Measurements from ENCODE around the gene ERI3. TPM values are rescaled to one million over a fixed set of nuclear protein-coding genes. Genes with fewer than 3 reads are reported as not detected.

ERI3 gene
- polyA plus RNA-seq, 1 donor from 2014 or later: 92.5 TPM

DNA sequence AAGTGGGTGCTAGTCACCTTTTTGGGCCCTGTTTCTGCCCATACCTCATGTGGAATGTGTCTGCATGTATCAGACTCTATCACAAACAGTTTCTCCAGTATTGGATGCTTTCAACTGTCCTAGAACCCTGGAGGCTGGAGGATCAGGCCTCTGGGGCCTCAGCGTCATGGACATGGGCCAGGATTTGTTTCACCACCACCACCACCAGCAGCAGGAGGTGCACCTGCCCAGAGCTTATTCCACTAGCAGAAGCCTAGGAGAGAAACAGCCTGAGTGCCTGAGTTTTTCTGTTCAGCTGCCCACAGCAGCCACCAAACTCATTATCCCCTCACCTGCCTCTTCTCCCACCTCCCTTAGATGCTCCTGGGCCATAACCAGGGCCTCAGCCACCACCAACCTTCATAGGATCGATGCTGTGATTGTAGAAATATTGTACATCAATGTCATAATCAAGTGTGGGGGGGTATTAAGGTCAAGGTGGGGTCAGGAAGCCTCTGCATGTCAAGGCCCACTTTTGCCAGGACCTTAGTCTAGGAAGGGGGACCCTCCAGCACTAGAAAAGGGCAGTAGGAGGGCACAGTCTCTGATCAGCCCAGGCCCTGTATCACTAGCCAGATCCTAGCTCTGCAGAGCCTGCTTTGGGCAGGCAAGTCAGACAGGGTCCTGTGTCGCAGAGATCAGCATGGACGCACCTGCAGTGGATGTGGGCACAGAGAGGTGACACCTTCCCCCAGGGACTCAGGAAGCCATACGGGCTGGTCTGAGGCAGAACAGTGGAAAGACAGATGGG, 132.5 kb downstream of the ERI3 start:
- no peaks in the 10 kb centered on the region for H3F3A ChIP-seq (ENCODE audit: insufficient read depth, low read length, poor library complexity, severe bottlenecking)
- H3K4me3 ChIP-seq (ENCODE audit: low read length): no peak overlapping the region
- H3K9me3 ChIP-seq (ENCODE audit: low read length): no peaks in the 10 kb centered on the region
- no peaks in the 10 kb centered on the region for H3K79me2 ChIP-seq (replicated peaks; ENCODE audit: insufficient read depth, low read length)
- H3K27ac ChIP-seq (ENCODE audit: low read length): no peak overlapping the region
- H3K9ac ChIP-seq (ENCODE audit: low read length): no peak overlapping the region
- H3K4me2 ChIP-seq (ENCODE audit: low read length): no peak overlapping the region
- H2AFZ ChIP-seq (ENCODE audit: low read depth, low read length): no peak overlapping the region
- H3K27me3 ChIP-seq (ENCODE audit: insufficient read depth, low read depth, low read length): no peaks in the 10 kb centered on the region
- no peaks in the 10 kb centered on the region for H3K9me2 ChIP-seq (ENCODE audit: insufficient read depth, low read length)
- TF ChIP-seq, protein P1, sequence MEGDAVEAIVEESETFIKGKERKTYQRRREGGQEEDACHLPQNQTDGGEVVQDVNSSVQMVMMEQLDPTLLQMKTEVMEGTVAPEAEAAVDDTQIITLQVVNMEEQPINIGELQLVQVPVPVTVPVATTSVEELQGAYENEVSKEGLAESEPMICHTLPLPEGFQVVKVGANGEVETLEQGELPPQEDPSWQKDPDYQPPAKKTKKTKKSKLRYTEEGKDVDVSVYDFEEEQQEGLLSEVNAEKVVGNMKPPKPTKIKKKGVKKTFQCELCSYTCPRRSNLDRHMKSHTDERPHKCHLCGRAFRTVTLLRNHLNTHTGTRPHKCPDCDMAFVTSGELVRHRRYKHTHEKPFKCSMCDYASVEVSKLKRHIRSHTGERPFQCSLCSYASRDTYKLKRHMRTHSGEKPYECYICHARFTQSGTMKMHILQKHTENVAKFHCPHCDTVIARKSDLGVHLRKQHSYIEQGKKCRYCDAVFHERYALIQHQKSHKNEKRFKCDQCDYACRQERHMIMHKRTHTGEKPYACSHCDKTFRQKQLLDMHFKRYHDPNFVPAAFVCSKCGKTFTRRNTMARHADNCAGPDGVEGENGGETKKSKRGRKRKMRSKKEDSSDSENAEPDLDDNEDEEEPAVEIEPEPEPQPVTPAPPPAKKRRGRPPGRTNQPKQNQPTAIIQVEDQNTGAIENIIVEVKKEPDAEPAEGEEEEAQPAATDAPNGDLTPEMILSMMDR (IDR thresholded peaks at IDR 0.05; ENCODE audit: poor library complexity, severe bottlenecking): no peak
- TF ChIP-seq MXI1 (conservative IDR thresholded peaks at IDR 0.05; ENCODE audit: poor library complexity, severe bottlenecking) (no peak), SMC3 (conservative IDR thresholded peaks at IDR 0.05; ENCODE audit: poor library complexity) (no peak), POLR2AphosphoS5 (IDR thresholded peaks at IDR 0.05) (no peak), EP300 (conservative IDR thresholded peaks at IDR 0.05; ENCODE audit: poor library complexity, severe bottlenecking) (no peak), EZH2 (IDR thresholded peaks at IDR 0.05; ENCODE audit: borderline replicate concordance, insufficient read depth, low read length, poor library complexity, severe bottlenecking) (no peak), RAD21 (conservative IDR thresholded peaks at IDR 0.05) (no peak), TAF1 (IDR thresholded peaks at IDR 0.05; ENCODE audit: low read depth) (no peak)
- TF ChIP-seq, protein P2, sequence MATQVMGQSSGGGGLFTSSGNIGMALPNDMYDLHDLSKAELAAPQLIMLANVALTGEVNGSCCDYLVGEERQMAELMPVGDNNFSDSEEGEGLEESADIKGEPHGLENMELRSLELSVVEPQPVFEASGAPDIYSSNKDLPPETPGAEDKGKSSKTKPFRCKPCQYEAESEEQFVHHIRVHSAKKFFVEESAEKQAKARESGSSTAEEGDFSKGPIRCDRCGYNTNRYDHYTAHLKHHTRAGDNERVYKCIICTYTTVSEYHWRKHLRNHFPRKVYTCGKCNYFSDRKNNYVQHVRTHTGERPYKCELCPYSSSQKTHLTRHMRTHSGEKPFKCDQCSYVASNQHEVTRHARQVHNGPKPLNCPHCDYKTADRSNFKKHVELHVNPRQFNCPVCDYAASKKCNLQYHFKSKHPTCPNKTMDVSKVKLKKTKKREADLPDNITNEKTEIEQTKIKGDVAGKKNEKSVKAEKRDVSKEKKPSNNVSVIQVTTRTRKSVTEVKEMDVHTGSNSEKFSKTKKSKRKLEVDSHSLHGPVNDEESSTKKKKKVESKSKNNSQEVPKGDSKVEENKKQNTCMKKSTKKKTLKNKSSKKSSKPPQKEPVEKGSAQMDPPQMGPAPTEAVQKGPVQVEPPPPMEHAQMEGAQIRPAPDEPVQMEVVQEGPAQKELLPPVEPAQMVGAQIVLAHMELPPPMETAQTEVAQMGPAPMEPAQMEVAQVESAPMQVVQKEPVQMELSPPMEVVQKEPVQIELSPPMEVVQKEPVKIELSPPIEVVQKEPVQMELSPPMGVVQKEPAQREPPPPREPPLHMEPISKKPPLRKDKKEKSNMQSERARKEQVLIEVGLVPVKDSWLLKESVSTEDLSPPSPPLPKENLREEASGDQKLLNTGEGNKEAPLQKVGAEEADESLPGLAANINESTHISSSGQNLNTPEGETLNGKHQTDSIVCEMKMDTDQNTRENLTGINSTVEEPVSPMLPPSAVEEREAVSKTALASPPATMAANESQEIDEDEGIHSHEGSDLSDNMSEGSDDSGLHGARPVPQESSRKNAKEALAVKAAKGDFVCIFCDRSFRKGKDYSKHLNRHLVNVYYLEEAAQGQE (IDR thresholded peaks at IDR 0.05; ENCODE audit: borderline replicate concordance): no peak
- no peaks in the 10 kb centered on the region for H3K36me3 ChIP-seq (ENCODE audit: insufficient read depth, low read length)
- H4K20me1 ChIP-seq (ENCODE audit: insufficient read depth): no peaks in the 10 kb centered on the region

DNA sequence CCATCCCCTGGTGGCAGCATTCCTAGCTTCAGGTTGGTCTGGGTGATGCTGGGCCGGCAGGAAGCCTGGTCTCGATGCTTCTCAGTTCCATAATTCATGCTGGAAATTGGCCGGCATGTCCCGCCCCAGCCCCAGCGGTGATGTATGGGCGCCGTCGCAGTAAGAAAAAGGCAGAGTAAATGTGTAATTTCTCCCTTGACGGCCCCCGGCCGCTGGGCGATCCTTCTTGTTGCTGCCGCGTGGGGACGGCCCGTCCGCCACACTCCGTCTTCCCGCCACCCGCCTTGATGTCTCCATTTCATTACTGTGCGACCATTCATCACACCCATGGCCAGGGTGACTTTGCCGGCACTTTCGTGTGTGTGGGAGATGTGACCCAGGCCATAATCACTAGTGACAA, 133.3 kb downstream of the ERI3 start:
- Histone ChIP-seq H3K36me3 (ENCODE audit: insufficient read depth, low read length) (no peaks in the 10 kb centered on the region), H3K9me3 (ENCODE audit: low read length) (no peaks in the 10 kb centered on the region), H3K9ac (ENCODE audit: low read length) (no peak overlapping the region), H3K4me3 (ENCODE audit: low read length) (no peak overlapping the region), H2AFZ (ENCODE audit: low read depth, low read length) (no peak overlapping the region), H3K9me2 (ENCODE audit: insufficient read depth, low read length) (no peaks in the 10 kb centered on the region), H3K27me3 (ENCODE audit: insufficient read depth, low read depth, low read length) (no peaks in the 10 kb centered on the region), H3K4me2 (ENCODE audit: low read length) (no peak overlapping the region), H4K20me1 (ENCODE audit: insufficient read depth) (no peaks in the 10 kb centered on the region), H3K27ac (ENCODE audit: low read length) (no peak overlapping the region), H3K79me2 (replicated peaks; ENCODE audit: insufficient read depth, low read length) (no peaks in the 10 kb centered on the region), H3F3A (ENCODE audit: insufficient read depth, low read length, poor library complexity, severe bottlenecking) (no peaks in the 10 kb centered on the region)
- TF ChIP-seq POLR2AphosphoS5 (IDR thresholded peaks at IDR 0.05) (no peak), SMC3 (conservative IDR thresholded peaks at IDR 0.05; ENCODE audit: poor library complexity) (no peak), EP300 (conservative IDR thresholded peaks at IDR 0.05; ENCODE audit: poor library complexity, severe bottlenecking) (no peak), EZH2 (IDR thresholded peaks at IDR 0.05; ENCODE audit: borderline replicate concordance, insufficient read depth, low read length, poor library complexity, severe bottlenecking) (no peak), RAD21 (conservative IDR thresholded peaks at IDR 0.05) (no peak), TAF1 (IDR thresholded peaks at IDR 0.05; ENCODE audit: low read depth) (no peak), MXI1 (conservative IDR thresholded peaks at IDR 0.05; ENCODE audit: poor library complexity, severe bottlenecking) (no peak)
- TF ChIP-seq, protein P2 (IDR thresholded peaks at IDR 0.05; ENCODE audit: borderline replicate concordance): no peak
- TF ChIP-seq, protein P1 (IDR thresholded peaks at IDR 0.05; ENCODE audit: poor library complexity, severe bottlenecking): no peak
